ENCODE data around the gene VIT. TPM values are rescaled to one million over a fixed set of nuclear protein-coding genes. Genes with fewer than 3 reads are reported as not detected.

The VIT gene
- total and polyA plus RNA-seq, 8 donors: 0.06 to 1.1 (median 0.13) TPM; not detected in 1

- Histone ChIP-seq H3K27me3 (no peaks in the 10 kb centered on the region), H3K4me3 (no peak overlapping the region), H3K9me3 (no peaks in the 10 kb centered on the region), H3K27ac (no peak overlapping the region), H3K4me1 (peaks cover 0 to 9% of the 10 kb centered on the region in 2 donors), H3K36me3 (no peaks in the 10 kb centered on the region)
- intact Hi-C loops (cut with DNase I): no loop called here
- no peak for TF ChIP-seq CTCF (IDR thresholded peaks at IDR 0.05)
- DNase-seq: no peak
- ATAC-seq: no peak
Observed at GRCh38 chr2:36702781-36703180, 6.3 kb downstream of the VIT start.

GRCh38 chr2:36704475-36705150, 8.1 kb downstream of the VIT start:
- Histone ChIP-seq H3K4me3 (no peak overlapping the region), H3K27ac (no peak overlapping the region), H3K27me3 (no peaks in the 10 kb centered on the region), H3K4me1 (peaks cover 0 to 5% of the 10 kb centered on the region in 2 donors), H3K9me3 (no peaks in the 10 kb centered on the region), H3K36me3 (no peaks in the 10 kb centered on the region)
- TF ChIP-seq CTCF (IDR thresholded peaks at IDR 0.05): no peak
- no peak for DNase-seq
- ATAC-seq: no peak
- intact Hi-C loops (cut with DNase I): no loop called here

GRCh38 chr2:36705326-36706020, 9.0 kb downstream of the VIT start:
- H3K4me1 ChIP-seq: peaks cover 0 to 5% of the 10 kb centered on the region in 2 donors
- H3K27ac ChIP-seq: no peak overlapping the region
- H3K27me3 ChIP-seq: no peaks in the 10 kb centered on the region
- no peak for TF ChIP-seq CTCF (IDR thresholded peaks at IDR 0.05)
- no peaks in the 10 kb centered on the region for H3K9me3 ChIP-seq
- ATAC-seq (no peak), DNase-seq (no peak)
- no peak overlapping the region for H3K4me3 ChIP-seq
- H3K36me3 ChIP-seq: no peaks in the 10 kb centered on the region
- intact Hi-C loops (cut with DNase I): no loop called here

- intact Hi-C loops (cut with DNase I): no loop called here
- TF ChIP-seq CTCF (IDR thresholded peaks at IDR 0.05): no peak
- Histone ChIP-seq H3K4me1 (peaks cover 0 to 5% of the 10 kb centered on the region in 2 donors), H3K27ac (no peak overlapping the region), H3K9me3 (peaks cover 0 to 7% of the 10 kb centered on the region in 2 donors), H3K36me3 (no peaks in the 10 kb centered on the region), H3K27me3 (no peaks in the 10 kb centered on the region), H3K4me3 (no peak overlapping the region)
- DNase-seq: no peak
- no peak for ATAC-seq
Observed at GRCh38 chr2:36706021-36706876, 9.7 kb downstream of the VIT start.

- Histone ChIP-seq H3K4me3 (no peak overlapping the region), H3K4me1 (peaks cover 0 to 5% of the 10 kb centered on the region in 2 donors), H3K36me3 (no peaks in the 10 kb centered on the region), H3K27ac (no peak overlapping the region), H3K27me3 (no peaks in the 10 kb centered on the region), H3K9me3 (peaks cover 0 to 7% of the 10 kb centered on the region in 2 donors)
- no peak for TF ChIP-seq CTCF (IDR thresholded peaks at IDR 0.05)
- DNase-seq (no peak), ATAC-seq (no peak)
- intact Hi-C loops (cut with DNase I): no loop called here
Observed at GRCh38 chr2:36707050-36707449, 10.5 kb downstream of the VIT start.
